Neural progenitor cell (in vitro differentiated cells): ENCODE data around the gene CEP170B.

Experiments used
- EZH2 ChIP-seq: fragments of 200-600 bp; sonication (generic); IDR thresholded peaks from 2 replicates; pipeline ENCODE4 v1.6.1; 2017; ENCODE audit warnings: antibody characterized with exemption, mild to moderate bottlenecking, moderate library complexity
- EZH2phosphoT487 ChIP-seq: fragments of 200-600 bp; sonication (generic); IDR thresholded peaks from 2 replicates; pipeline ENCODE4 v1.6.1; 2017; ENCODE audit warnings: antibody characterized with exemption
- TF ChIP-seq, protein P1 (sequence below): fragments of 200-600 bp; sonication (generic); IDR thresholded peaks from 2 replicates; pipeline ENCODE4 v1.5.1; 2017; ENCODE audit warnings: antibody characterized with exemption, mild to moderate bottlenecking

DNA sequence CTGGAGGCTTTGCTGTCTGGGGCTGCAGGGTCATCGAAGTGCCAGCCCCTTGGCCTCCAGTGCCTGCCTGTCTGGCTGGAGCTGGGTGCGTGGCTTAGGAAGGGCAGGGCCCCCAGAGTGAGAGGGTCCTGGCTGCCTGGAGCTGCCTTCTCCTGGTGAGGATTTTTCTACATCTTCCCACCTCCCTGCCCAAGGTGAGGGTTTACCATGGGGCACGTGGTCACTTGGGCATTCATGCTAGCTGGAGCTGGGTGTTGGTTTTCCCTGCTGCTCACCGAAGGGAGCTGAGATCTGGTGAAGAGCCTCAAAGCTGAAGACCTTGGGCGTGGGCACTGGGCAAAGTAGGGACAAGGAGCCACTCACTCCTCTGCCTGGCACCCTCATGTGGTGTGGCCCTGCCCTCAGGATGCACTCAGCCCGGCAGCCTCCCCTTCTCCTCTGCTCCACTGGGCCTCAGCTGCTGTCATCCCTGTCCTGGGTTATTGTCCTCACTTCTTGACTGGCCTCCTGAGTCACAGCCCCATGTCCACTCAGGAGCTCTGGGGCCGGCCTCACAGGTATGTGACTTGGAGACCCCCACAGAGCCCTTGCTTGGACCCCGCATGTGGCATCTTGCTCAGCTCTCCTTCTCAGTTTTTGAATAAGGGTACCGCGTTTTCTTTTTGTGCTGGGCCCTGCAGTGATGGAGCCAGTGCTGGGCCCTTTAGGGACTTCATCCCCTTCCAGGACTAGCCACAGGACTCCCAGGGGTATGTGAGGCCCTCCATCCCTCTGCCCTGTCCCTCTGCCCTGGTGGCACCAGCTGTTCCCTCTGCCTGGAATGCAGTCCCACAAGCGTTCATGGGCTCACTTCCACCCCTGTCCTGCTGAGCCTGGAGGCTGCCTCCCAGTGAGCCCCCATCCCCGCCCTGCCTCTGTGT, 1.6 kb downstream of the CEP170B start:
- TF ChIP-seq, protein P1, sequence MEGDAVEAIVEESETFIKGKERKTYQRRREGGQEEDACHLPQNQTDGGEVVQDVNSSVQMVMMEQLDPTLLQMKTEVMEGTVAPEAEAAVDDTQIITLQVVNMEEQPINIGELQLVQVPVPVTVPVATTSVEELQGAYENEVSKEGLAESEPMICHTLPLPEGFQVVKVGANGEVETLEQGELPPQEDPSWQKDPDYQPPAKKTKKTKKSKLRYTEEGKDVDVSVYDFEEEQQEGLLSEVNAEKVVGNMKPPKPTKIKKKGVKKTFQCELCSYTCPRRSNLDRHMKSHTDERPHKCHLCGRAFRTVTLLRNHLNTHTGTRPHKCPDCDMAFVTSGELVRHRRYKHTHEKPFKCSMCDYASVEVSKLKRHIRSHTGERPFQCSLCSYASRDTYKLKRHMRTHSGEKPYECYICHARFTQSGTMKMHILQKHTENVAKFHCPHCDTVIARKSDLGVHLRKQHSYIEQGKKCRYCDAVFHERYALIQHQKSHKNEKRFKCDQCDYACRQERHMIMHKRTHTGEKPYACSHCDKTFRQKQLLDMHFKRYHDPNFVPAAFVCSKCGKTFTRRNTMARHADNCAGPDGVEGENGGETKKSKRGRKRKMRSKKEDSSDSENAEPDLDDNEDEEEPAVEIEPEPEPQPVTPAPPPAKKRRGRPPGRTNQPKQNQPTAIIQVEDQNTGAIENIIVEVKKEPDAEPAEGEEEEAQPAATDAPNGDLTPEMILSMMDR = no peak
- TF ChIP-seq EZH2phosphoT487 (no peak), EZH2 (no peak)
